ENCODE results near the gene CCPG1.

The CCPG1 gene

DNA sequence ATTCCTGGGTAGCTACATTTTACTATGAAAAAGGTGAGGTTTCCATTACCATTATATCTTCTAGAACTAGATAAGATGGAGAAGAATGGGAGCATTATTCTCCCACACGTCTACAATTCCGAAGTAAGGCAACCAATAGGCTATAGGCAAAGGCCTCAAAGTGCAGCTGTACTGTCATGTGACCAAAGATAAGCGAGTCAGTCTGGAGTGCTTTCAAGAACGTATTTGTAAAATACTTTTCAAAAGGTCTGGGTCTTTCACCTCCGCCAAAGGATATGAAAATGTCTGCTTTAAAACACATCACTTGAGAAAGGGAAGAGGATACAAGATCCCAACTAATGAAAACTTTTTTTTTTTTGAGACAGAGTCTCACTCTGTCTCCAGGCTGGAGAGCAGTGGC is 9.9 kb downstream of the CCPG1 start:
- no peak overlapping the region for H3K4me3 ChIP-seq
- TF ChIP-seq FOXP2 (optimal IDR thresholded peaks at IDR 0.05; ENCODE audit: control extremely low read depth, extremely low read length, insufficient read depth) (no peak), POLR2AphosphoS5 (IDR thresholded peaks at IDR 0.05; ENCODE audit: borderline replicate concordance, low read depth, low read length) (no peak), EZH2 (IDR thresholded peaks at IDR 0.05) (no peak)
- H3K9me3 ChIP-seq (ENCODE audit: low read depth, low read length) = no peaks in the 10 kb centered on the region
- no peaks in the 10 kb centered on the region for H3K36me3 ChIP-seq (ENCODE audit: insufficient read depth, low read length)
- no peak overlapping the region for H3K9ac ChIP-seq (ENCODE audit: insufficient read length)
- no peak for DNase-seq (ENCODE audit: low read depth, low spot score)
- H3K27ac ChIP-seq = no peak overlapping the region

DNA sequence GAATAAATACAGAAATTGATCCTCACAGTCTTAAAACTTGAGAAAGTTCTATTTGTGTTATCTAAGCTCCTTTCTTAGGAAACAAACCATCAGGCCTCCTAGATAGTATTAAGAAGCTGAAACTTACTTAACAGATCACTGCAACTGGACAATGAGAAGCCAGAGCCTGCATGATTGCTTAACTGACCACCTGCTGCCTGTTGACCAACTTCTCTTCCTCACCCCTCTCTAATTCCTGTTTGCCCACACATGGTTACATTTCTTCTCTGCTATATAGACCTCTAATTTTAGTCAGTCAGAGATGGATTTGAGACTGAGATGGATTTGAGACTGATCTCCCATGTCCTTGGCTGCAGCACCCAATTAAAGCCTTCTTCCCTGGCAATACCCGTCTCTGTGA is 13.5 kb downstream of the CCPG1 start:
- no peak for DNase-seq (ENCODE audit: low read depth, low spot score)
- TF ChIP-seq FOXP2 (optimal IDR thresholded peaks at IDR 0.05; ENCODE audit: control extremely low read depth, extremely low read length, insufficient read depth) = no peak
- TF ChIP-seq POLR2AphosphoS5 (IDR thresholded peaks at IDR 0.05; ENCODE audit: borderline replicate concordance, low read depth, low read length) = no peak
- no peak for TF ChIP-seq EZH2 (IDR thresholded peaks at IDR 0.05)
- Histone ChIP-seq H3K9ac (ENCODE audit: insufficient read length) (no peak overlapping the region), H3K27ac (no peak overlapping the region), H3K4me3 (no peak overlapping the region), H3K36me3 (ENCODE audit: insufficient read depth, low read length) (no peaks in the 10 kb centered on the region), H3K9me3 (ENCODE audit: low read depth, low read length) (no peaks in the 10 kb centered on the region)

DNA sequence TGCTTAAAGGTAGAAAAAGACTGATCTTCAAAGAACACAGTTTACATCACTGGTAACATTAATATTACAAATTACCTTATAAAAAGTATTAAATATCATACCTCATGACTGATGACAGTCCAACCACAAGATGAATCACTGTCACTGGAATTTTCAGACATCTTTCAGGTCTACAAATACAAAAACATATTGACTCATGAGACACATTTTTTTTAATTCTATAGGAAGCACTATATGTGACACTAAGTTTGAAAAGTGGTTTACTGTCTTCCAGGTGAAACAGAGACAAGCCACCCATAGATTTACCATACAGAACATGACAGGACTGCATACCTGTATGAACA is 18.9 kb downstream of the CCPG1 start:
- H3K27ac ChIP-seq = no peak overlapping the region
- H3K9me3 ChIP-seq (ENCODE audit: low read depth, low read length) = no peaks in the 10 kb centered on the region
- TF ChIP-seq FOXP2 (optimal IDR thresholded peaks at IDR 0.05; ENCODE audit: control extremely low read depth, extremely low read length, insufficient read depth) (no peak), EZH2 (IDR thresholded peaks at IDR 0.05) (no peak), POLR2AphosphoS5 (IDR thresholded peaks at IDR 0.05; ENCODE audit: borderline replicate concordance, low read depth, low read length) (no peak)
- H3K36me3 ChIP-seq (ENCODE audit: insufficient read depth, low read length) = no peaks in the 10 kb centered on the region
- H3K4me3 ChIP-seq = no peak overlapping the region
- DNase-seq (ENCODE audit: low read depth, low spot score) = no peak
- H3K9ac ChIP-seq (ENCODE audit: insufficient read length) = no peak overlapping the region

DNA sequence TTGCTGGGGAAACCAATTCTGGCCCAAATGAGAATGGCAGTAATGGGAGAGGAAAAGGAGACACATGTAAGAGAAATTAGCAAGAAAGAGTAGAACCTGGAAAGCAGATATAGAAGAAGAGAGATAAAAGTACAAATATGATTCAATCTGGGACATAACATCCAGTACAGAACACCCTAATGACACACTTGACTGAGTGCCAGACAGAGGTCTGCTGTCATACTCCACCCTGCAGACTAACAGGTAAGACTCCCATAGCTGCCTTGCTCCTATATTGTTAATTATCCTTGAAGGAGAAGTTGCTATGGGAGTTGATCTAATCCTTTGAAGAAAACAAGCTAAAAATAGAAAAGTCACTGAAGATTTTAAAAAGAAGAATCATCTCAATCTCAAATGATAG is 21.1 kb downstream of the CCPG1 start:
- DNase-seq (ENCODE audit: low read depth, low spot score) = no peak
- TF ChIP-seq EZH2 (IDR thresholded peaks at IDR 0.05) (no peak), FOXP2 (optimal IDR thresholded peaks at IDR 0.05; ENCODE audit: control extremely low read depth, extremely low read length, insufficient read depth) (no peak), POLR2AphosphoS5 (IDR thresholded peaks at IDR 0.05; ENCODE audit: borderline replicate concordance, low read depth, low read length) (no peak)
- no peak overlapping the region for H3K4me3 ChIP-seq
- H3K9ac ChIP-seq (ENCODE audit: insufficient read length) = no peak overlapping the region
- H3K36me3 ChIP-seq (ENCODE audit: insufficient read depth, low read length) = no peaks in the 10 kb centered on the region
- no peak overlapping the region for H3K27ac ChIP-seq
- no peaks in the 10 kb centered on the region for H3K9me3 ChIP-seq (ENCODE audit: low read depth, low read length)

DNA sequence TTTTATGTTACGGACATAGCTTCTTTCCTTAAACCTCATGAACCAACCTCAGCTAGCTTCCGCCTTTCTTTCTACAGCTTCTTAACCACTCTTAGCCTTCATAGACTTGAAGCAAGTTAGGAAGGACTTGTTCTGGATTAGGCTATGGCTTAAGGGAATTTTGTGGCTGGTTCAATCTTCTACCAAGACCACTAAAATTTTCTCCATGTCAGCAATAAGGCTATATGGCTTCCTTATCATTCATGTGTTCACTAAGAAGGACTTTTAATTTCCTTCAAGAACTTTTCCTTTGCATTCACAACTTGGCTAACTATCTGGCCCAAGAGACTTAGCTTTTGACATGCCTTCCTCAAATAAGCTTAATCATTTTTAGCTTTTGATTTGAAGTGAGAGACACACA is 24.5 kb downstream of the CCPG1 start:
- no peaks in the 10 kb centered on the region for H3K36me3 ChIP-seq (ENCODE audit: insufficient read depth, low read length)
- no peaks in the 10 kb centered on the region for H3K9me3 ChIP-seq (ENCODE audit: low read depth, low read length)
- no peak overlapping the region for H3K27ac ChIP-seq
- H3K9ac ChIP-seq (ENCODE audit: insufficient read length) = no peak overlapping the region
- no peak for DNase-seq (ENCODE audit: low read depth, low spot score)
- no peak for TF ChIP-seq POLR2AphosphoS5 (IDR thresholded peaks at IDR 0.05; ENCODE audit: borderline replicate concordance, low read depth, low read length)
- no peak for TF ChIP-seq EZH2 (IDR thresholded peaks at IDR 0.05)
- TF ChIP-seq FOXP2 (optimal IDR thresholded peaks at IDR 0.05; ENCODE audit: control extremely low read depth, extremely low read length, insufficient read depth) = no peak
- no peak overlapping the region for H3K4me3 ChIP-seq

- Histone ChIP-seq H3K9me3 (ENCODE audit: low read depth, low read length) (no peaks in the 10 kb centered on the region), H3K27ac (no peak overlapping the region), H3K9ac (ENCODE audit: insufficient read length) (no peak overlapping the region), H3K36me3 (ENCODE audit: insufficient read depth, low read length) (no peaks in the 10 kb centered on the region), H3K4me3 (no peak overlapping the region)
- no peak for TF ChIP-seq FOXP2 (optimal IDR thresholded peaks at IDR 0.05; ENCODE audit: control extremely low read depth, extremely low read length, insufficient read depth)
- no peak for DNase-seq (ENCODE audit: low read depth, low spot score)
Measured at GRCh38 chr15:55381595-55381994, 26.6 kb downstream of the CCPG1 start.

- Histone ChIP-seq H3K27ac (no peak overlapping the region), H3K4me3 (no peak overlapping the region), H3K36me3 (ENCODE audit: insufficient read depth, low read length) (no peaks in the 10 kb centered on the region), H3K9me3 (ENCODE audit: low read depth, low read length) (no peaks in the 10 kb centered on the region), H3K9ac (ENCODE audit: insufficient read length) (no peak overlapping the region)
- no peak for TF ChIP-seq EZH2 (IDR thresholded peaks at IDR 0.05)
- TF ChIP-seq FOXP2 (optimal IDR thresholded peaks at IDR 0.05; ENCODE audit: control extremely low read depth, extremely low read length, insufficient read depth) = no peak
- no peak for TF ChIP-seq POLR2AphosphoS5 (IDR thresholded peaks at IDR 0.05; ENCODE audit: borderline replicate concordance, low read depth, low read length)
- DNase-seq (ENCODE audit: low read depth, low spot score) = no peak
Measured at GRCh38 chr15:55379095-55379494, 29.1 kb downstream of the CCPG1 start.

GRCh38 chr15:55372701-55373440 is 35.3 kb downstream of the CCPG1 start:
- H3K9me3 ChIP-seq (ENCODE audit: low read depth, low read length) = no peaks in the 10 kb centered on the region
- no peak overlapping the region for H3K4me3 ChIP-seq
- DNase-seq (ENCODE audit: low read depth, low spot score) = no peak
- no peak overlapping the region for H3K27ac ChIP-seq
- H3K9ac ChIP-seq (ENCODE audit: insufficient read length) = no peak overlapping the region
- TF ChIP-seq EZH2 (IDR thresholded peaks at IDR 0.05) (no peak), FOXP2 (optimal IDR thresholded peaks at IDR 0.05; ENCODE audit: control extremely low read depth, extremely low read length, insufficient read depth) (no peak), POLR2AphosphoS5 (IDR thresholded peaks at IDR 0.05; ENCODE audit: borderline replicate concordance, low read depth, low read length) (no peak)
- H3K36me3 ChIP-seq (ENCODE audit: insufficient read depth, low read length) = no peaks in the 10 kb centered on the region

DNA sequence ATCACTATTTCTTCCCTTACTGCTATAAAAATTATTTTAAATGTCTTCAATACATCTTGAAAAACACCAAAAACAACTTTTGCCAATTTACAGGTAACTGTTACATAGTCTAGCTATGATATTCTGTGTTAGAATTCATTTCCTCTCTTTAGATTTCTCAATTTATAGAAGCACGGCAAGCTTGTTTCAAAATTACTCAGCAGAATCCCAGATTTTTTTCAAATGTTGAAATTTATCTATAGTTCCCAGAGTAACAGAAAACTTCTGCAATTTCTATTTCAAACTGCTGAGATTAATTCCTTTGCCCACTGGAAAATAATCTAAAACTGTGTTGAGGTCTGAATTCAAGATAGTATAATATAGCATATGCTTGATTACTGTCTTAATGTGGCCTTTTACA is 41.2 kb downstream of the CCPG1 start:
- Histone ChIP-seq H3K9me3 (ENCODE audit: low read depth, low read length) (no peaks in the 10 kb centered on the region), H3K9ac (ENCODE audit: insufficient read length) (no peak overlapping the region), H3K27ac (no peak overlapping the region), H3K36me3 (ENCODE audit: insufficient read depth, low read length) (no peaks in the 10 kb centered on the region), H3K4me3 (no peak overlapping the region)
- no peak for DNase-seq (ENCODE audit: low read depth, low spot score)
- no peak for TF ChIP-seq FOXP2 (optimal IDR thresholded peaks at IDR 0.05; ENCODE audit: control extremely low read depth, extremely low read length, insufficient read depth)
- TF ChIP-seq POLR2AphosphoS5 (IDR thresholded peaks at IDR 0.05; ENCODE audit: borderline replicate concordance, low read depth, low read length) = no peak
- TF ChIP-seq EZH2 (IDR thresholded peaks at IDR 0.05) = no peak

Data from SK-N-MC (cell line).